HFFc6 (cell line): ENCODE results near the gene POU3F1. TPM values are rescaled to one million over a fixed set of nuclear protein-coding genes. Genes with fewer than 3 reads are reported as not detected.

Source experiments
- DNase-seq: peaks from one replicate; pipeline ENCODE4 v3.0.0-alpha.2; 2018
- H3K27ac Mint-ChIP-seq: 2 replicates; pipeline ENCODE4 v1.8.0; 2020; ENCODE audit warnings: mild to moderate bottlenecking, mixed read lengths
- H3K27me3 Mint-ChIP-seq: 2 replicates; pipeline ENCODE4 v1.8.0; 2021; ENCODE audit warnings: mild to moderate bottlenecking, moderate library complexity, mixed read lengths; ENCODE audit not compliant: insufficient read depth
- H3K36me3 Mint-ChIP-seq: 2 replicates; pipeline ENCODE4 v1.8.0; 2021; ENCODE audit warnings: low read depth, mixed read lengths
- H3K4me1 Mint-ChIP-seq: 2 replicates; pipeline ENCODE4 v1.8.0; 2020; ENCODE audit warnings: low read depth, mixed read lengths
- H3K4me3 Mint-ChIP-seq: 2 replicates; pipeline ENCODE4 v1.8.0; 2020; ENCODE audit warnings: mild to moderate bottlenecking, moderate library complexity, mixed read lengths
- H3K9me3 Mint-ChIP-seq: 2 replicates; pipeline ENCODE4 v1.8.0; 2020; ENCODE audit warnings: mild to moderate bottlenecking, mixed read lengths
- total RNA-seq, 6 experiments: library from RNA; stranded (reverse); fragmentation: NEBNext Ultra II Directional; extraction: Animal tissue kit (Norgen Biotek cat#: 25700); gene quantifications; 2 replicates in 1 of 6; 3 replicates in 5 of 6; pipeline ENCODE4 v1.2.3, GENCODE V29; 2021
- TF ChIP-seq, protein P1 (sequence below): fragments of 200-600 bp; sonication (generic); IDR thresholded peaks from 2 replicates; pipeline ENCODE4 v1.5.0; 2021; ENCODE audit warnings: antibody characterized with exemption, mild to moderate bottlenecking

Gene POU3F1
- total RNA-seq, 6 experiments from 2014 or later = 0.11 TPM; not detected in 5

DNA sequence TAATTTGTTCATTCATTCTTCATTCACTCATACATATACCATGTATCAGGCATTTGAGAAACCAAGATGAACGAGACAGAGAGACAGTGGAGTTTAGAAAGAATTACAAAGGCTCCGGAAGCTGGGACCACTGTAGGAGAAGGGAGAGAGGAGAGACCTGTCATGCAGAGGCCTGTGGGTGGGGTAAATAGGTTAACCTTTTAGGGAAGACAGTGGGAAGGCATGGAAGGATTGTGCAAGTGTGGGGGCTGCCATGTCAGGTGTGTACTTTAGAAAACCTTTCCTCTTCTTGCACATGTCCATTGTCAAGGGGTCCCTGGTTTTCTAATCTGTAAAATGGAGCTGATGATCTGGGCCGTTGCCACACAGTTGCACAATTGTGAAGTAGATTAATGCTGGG is 44.2 kb upstream of the POU3F1 start:
- H3K4me3 Mint-ChIP-seq = no peak overlapping the region
- peaks cover 38% of the 10 kb centered on the region for H3K27me3 Mint-ChIP-seq
- H3K36me3 Mint-ChIP-seq = no peaks in the 10 kb centered on the region
- no peak for DNase-seq
- no peak overlapping the region for H3K27ac Mint-ChIP-seq
- no peaks in the 10 kb centered on the region for H3K9me3 Mint-ChIP-seq
- TF ChIP-seq, protein P1, sequence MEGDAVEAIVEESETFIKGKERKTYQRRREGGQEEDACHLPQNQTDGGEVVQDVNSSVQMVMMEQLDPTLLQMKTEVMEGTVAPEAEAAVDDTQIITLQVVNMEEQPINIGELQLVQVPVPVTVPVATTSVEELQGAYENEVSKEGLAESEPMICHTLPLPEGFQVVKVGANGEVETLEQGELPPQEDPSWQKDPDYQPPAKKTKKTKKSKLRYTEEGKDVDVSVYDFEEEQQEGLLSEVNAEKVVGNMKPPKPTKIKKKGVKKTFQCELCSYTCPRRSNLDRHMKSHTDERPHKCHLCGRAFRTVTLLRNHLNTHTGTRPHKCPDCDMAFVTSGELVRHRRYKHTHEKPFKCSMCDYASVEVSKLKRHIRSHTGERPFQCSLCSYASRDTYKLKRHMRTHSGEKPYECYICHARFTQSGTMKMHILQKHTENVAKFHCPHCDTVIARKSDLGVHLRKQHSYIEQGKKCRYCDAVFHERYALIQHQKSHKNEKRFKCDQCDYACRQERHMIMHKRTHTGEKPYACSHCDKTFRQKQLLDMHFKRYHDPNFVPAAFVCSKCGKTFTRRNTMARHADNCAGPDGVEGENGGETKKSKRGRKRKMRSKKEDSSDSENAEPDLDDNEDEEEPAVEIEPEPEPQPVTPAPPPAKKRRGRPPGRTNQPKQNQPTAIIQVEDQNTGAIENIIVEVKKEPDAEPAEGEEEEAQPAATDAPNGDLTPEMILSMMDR = no peak
- no peaks in the 10 kb centered on the region for H3K4me1 Mint-ChIP-seq

DNA sequence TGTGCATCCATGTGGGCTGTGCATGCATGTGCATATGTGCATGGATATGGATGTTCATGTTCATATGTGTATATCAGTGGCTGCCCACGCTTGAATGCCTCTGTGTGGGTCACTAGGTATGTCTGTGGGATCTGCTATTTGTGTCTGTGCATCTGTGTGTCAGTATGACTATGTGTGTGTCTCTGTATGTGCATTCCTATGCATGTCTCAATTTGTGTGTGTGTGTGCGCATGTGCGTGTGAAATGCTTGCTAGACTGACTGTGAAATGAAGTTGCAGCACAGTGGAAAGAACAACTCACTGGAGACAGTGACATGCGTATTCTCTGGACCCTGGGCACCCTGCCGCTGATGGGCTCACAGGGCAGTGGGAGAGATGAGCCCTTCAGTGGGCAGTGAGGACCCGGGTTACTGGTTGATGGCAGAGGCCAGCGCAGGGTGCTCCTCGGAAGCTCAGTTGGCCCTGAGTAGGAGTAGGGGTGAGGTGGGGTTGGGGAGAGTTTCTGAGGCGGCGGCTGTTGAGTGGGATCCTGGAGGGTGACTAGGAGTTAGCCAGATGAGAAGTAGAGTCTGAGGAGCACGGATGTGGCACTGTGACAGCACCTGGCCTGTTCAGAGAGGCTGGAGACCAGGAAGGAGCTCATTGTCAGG is 43.2 kb upstream of the POU3F1 start:
- Mint-ChIP-seq H3K36me3 (no peaks in the 10 kb centered on the region), H3K27me3 (peaks cover 38% of the 10 kb centered on the region), H3K9me3 (no peaks in the 10 kb centered on the region), H3K27ac (no peak overlapping the region), H3K4me3 (no peak overlapping the region), H3K4me1 (no peaks in the 10 kb centered on the region)
- no peak for DNase-seq
- TF ChIP-seq, protein P1 = no peak

DNA sequence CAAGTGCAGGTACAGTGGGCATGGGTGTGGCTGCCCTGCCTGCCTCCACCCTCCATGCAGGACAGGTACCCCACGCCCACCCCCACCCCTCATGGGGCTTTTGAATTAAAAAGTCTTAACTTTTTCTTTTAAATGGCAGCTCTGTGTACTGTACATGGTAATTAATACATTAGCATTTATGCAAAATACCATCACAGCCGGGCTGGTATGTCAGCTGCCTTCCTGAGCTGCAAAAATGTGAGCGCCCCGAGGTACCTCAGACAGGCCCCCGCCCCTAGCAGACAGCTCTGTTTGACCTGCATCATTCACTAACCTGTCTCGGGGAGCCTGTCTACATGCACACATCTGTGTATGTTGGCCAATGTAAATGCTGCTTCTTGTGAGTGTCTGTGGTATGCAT is 42.2 kb upstream of the POU3F1 start:
- Mint-ChIP-seq H3K4me1 (no peaks in the 10 kb centered on the region), H3K9me3 (no peaks in the 10 kb centered on the region), H3K4me3 (no peak overlapping the region), H3K27me3 (peaks cover 33% of the 10 kb centered on the region), H3K27ac (no peak overlapping the region), H3K36me3 (no peaks in the 10 kb centered on the region)
- no peak for DNase-seq
- TF ChIP-seq, protein P1 = no peak

DNA sequence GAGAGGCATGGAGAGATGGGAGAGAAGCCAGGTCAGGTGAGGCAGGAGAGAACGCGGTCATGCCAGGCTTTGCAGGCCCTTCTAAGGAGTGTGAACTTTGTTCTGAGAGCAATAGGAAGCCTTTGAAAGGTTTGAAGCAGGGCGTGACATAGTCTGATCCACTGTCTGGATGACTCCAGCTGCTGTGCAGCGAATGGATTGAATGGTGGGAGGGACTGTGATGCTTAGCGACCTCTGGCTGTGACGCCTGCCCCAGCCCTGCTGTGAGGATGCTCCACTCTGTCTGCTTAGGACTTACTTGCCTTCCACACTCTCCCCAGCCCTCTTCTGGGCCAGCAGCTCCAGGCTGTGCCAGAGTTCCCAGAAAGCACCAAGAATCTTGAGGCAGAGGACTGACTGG is 41.8 kb upstream of the POU3F1 start:
- Mint-ChIP-seq H3K4me3 (no peak overlapping the region), H3K27me3 (peaks cover 30% of the 10 kb centered on the region)

DNA sequence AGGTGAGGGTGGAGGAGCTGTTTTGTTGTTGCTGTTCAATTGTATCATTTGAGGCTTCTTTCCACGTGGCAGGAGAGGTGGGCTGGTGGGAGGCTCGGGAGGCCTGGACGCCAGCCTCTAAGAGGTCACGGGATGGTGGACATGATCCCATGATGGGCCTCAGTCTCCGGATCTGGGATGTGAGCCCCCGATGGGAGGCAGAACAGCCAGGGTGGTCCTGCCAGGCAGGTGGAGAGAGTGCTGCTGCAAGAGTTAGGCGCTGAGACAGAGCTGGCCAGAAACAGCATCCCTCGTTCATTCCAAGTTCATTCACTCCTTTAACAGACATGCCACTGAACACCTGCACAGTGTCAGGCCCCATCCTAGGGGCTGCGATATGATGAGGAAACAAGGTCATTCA is 41.1 kb upstream of the POU3F1 start:
- H3K36me3 Mint-ChIP-seq = no peaks in the 10 kb centered on the region
- H3K27me3 Mint-ChIP-seq = peaks cover 30% of the 10 kb centered on the region
- no peaks in the 10 kb centered on the region for H3K9me3 Mint-ChIP-seq
- H3K4me1 Mint-ChIP-seq = no peaks in the 10 kb centered on the region
- no peak for DNase-seq
- H3K27ac Mint-ChIP-seq = no peak overlapping the region
- H3K4me3 Mint-ChIP-seq = no peak overlapping the region
- TF ChIP-seq, protein P1 = no peak

More for the DNA sequence above, 41.8 kb upstream of the POU3F1 start:
- DNase-seq = no peak
- Mint-ChIP-seq H3K27ac (no peak overlapping the region), H3K9me3 (no peaks in the 10 kb centered on the region), H3K36me3 (no peaks in the 10 kb centered on the region), H3K4me1 (no peaks in the 10 kb centered on the region)
- TF ChIP-seq, protein P1 = no peak; the same call in 1 of the 2 replicates
